HepG2 (cell line): Measurements from ENCODE around the gene VWA3B. TPM values are rescaled to one million over a fixed set of nuclear protein-coding genes. Genes with fewer than 3 reads are reported as not detected.

Experiments used
- ATAC-seq: fragments of 200-7000 bp; cut with Tn5 transposase; 3 replicates; pipeline ENCODE4 v1.9.1; 2020; ENCODE audit warnings: mild to moderate bottlenecking, moderate library complexity
- BruUV-seq: library from RNA; stranded (reverse); fragments of 400-500 nt; replicated peaks from 2 replicates; lab custom pipeline; 2021; lab: Mats Ljungman, UMichigan
- CTCF ChIA-PET: fragments of 300-600 bp; formaldehyde crosslinking; extraction: SDS; loops from one replicate; lab custom pipeline; 2021; ENCODE audit warnings: low total read pairs, inconsistent platforms, low intra/inter-chr PET ratio; lab: Yijun Ruan, JAX
- POLR2A ChIA-PET: fragments of 350-600 bp; sonication (Branson Sonifier 250); formaldehyde crosslinking; loops from one replicate; lab custom pipeline; 2020; ENCODE audit warnings: antibody characterized with exemption, inconsistent platforms; lab: Yijun Ruan, JAX
- DNase-seq: peaks from one replicate; pipeline ENCODE4 v3.0.0-alpha.2; 2015; ENCODE audit warnings: low spot score
- FAIRE-seq: peaks from 3 replicates; lab custom pipeline; 2011; peaks lifted over from hg19 to GRCh38; lab: Jason Lieb, UNC
- H2AFZ ChIP-seq: one replicate; pipeline ENCODE4 v1.6.1; 2011; ENCODE audit warnings: low read length, inconsistent platforms
- H3K27ac ChIP-seq: fragments of 300-600 bp; 3 replicates; pipeline ENCODE4 v1.8.0; 2011; ENCODE audit warnings: mixed run types, mild to moderate bottlenecking, mixed read lengths, low read length, inconsistent platforms; ENCODE audit not compliant: insufficient read depth; ENCODE audit errors: extremely low read length
- H3K27me3 ChIP-seq, 2 experiments: fragments of 200-600 bp in 1 of 2; 2 replicates in 1 of 2; 3 replicates in 1 of 2; pipeline versions ENCODE4 v1.6.0 to v1.8.0; 2011; ENCODE audit warnings: low read length in 2 of 2, mild to moderate bottlenecking in 2 of 2, moderate library complexity in 2 of 2, inconsistent platforms in 1 of 2; ENCODE audit not compliant: insufficient read depth in 2 of 2, control insufficient read depth in 1 of 2
- H3K36me3 ChIP-seq, 2 experiments: fragments of 200-600 bp in 1 of 2; replicated peaks in 1 of 2; 2 replicates in 1 of 2; 3 replicates in 1 of 2; pipeline versions ENCODE4 v1.5.1 to v1.8.0; 2011; ENCODE audit warnings: low read length in 2 of 2, inconsistent platforms in 1 of 2; ENCODE audit not compliant: insufficient read depth in 2 of 2, control insufficient read depth in 1 of 2
- H3K4me1 ChIP-seq: 2 replicates; pipeline ENCODE4 v1.5.1; 2012; ENCODE audit warnings: low read length, inconsistent platforms; ENCODE audit not compliant: insufficient read depth
- H3K4me2 ChIP-seq: 2 replicates; pipeline ENCODE4 v1.6.0; 2011; ENCODE audit warnings: low read depth, low read length, inconsistent platforms
- H3K4me3 ChIP-seq, 3 experiments: fragments of 200-600 bp in 1 of 3; sonication (generic), shearing (Covaris generic) in 1 of 3; replicated peaks in 1 of 3; 2 replicates each; pipeline ENCODE4 v1.5.1; 2011 to 2016; ENCODE audit warnings: low read length in 3 of 3, inconsistent platforms in 2 of 3, low read depth in 2 of 3, mild to moderate bottlenecking in 2 of 3, control low read depth in 1 of 3, mixed read lengths in 1 of 3; ENCODE audit not compliant: insufficient read depth in 1 of 3
- H3K79me2 ChIP-seq: one replicate; pipeline ENCODE4 v1.6.1; 2011; ENCODE audit warnings: low read length, inconsistent platforms; ENCODE audit not compliant: insufficient read depth
- H3K9ac ChIP-seq: 2 replicates; pipeline ENCODE4 v1.6.0; 2011; ENCODE audit warnings: mild to moderate bottlenecking, low read depth, low read length, inconsistent platforms; ENCODE audit not compliant: insufficient read depth
- H3K9me3 ChIP-seq: 2 replicates; pipeline ENCODE4 v1.5.1; 2012; ENCODE audit warnings: mild to moderate bottlenecking, low read length
- H4K20me1 ChIP-seq: 2 replicates; pipeline ENCODE4 v1.6.0; 2011; ENCODE audit warnings: inconsistent platforms, mild to moderate bottlenecking, low read length, moderate library complexity; ENCODE audit not compliant: insufficient read depth
- AGO2 ChIP-seq: fragments of 200-400 bp; formaldehyde crosslinking; optimal IDR thresholded peaks from 2 replicates; pipeline ENCODE3; 2017; ENCODE audit warnings: mild to moderate bottlenecking, low read depth, low read length, moderate library complexity
- JUND ChIP-seq: sonication (generic); formaldehyde crosslinking; IDR thresholded peaks from 2 replicates; pipeline ENCODE4 v1.8.0; 2022; ENCODE audit warnings: mild to moderate bottlenecking, missing genetic modification reagents
- NCOA1 ChIP-seq: sonication (generic); formaldehyde crosslinking; IDR thresholded peaks from 2 replicates; pipeline ENCODE4 v1.9.0; 2021; ENCODE audit warnings: missing genetic modification reagents
- NFE2 ChIP-seq: sonication (generic); formaldehyde crosslinking; IDR thresholded peaks from 2 replicates; pipeline ENCODE4 v1.4.0; 2020; ENCODE audit warnings: missing genetic modification reagents
- NFE2L1 ChIP-seq: sonication (generic); formaldehyde crosslinking; IDR thresholded peaks from 2 replicates; pipeline ENCODE4 v1.4.0; 2020; ENCODE audit warnings: missing genetic modification reagents, mild to moderate bottlenecking, borderline replicate concordance
- NFE2L2 ChIP-seq: fragments of 150-350 bp; IDR thresholded peaks from 2 replicates; pipeline ENCODE4 v1.6.1; 2014; ENCODE audit warnings: low read length
- NR3C1 ChIP-seq: sonication (generic); formaldehyde crosslinking; IDR thresholded peaks from 2 replicates; pipeline ENCODE4 v1.4.0; 2020; ENCODE audit warnings: missing genetic modification reagents
- POGZ ChIP-seq: sonication (generic); formaldehyde crosslinking; IDR thresholded peaks from 2 replicates; pipeline ENCODE4 v1.4.0; 2020; ENCODE audit warnings: mild to moderate bottlenecking, missing genetic modification reagents
- U2AF2 ChIP-seq: fragments of 200-400 bp; formaldehyde crosslinking; IDR thresholded peaks from 2 replicates; pipeline ENCODE4 v1.6.1; 2017; ENCODE audit warnings: low read depth, mild to moderate bottlenecking, low read length
- ZBTB1 ChIP-seq: sonication (generic); formaldehyde crosslinking; IDR thresholded peaks from 2 replicates; pipeline ENCODE4 v1.4.0; 2020; ENCODE audit warnings: missing genetic modification reagents, borderline replicate concordance
- ZFP37 ChIP-seq: sonication (generic); formaldehyde crosslinking; IDR thresholded peaks from 2 replicates; pipeline ENCODE4 v1.4.0; 2020; ENCODE audit warnings: missing genetic modification reagents, borderline replicate concordance
- ZNF234 ChIP-seq: sonication (generic); formaldehyde crosslinking; conservative IDR thresholded peaks from 2 replicates; pipeline ENCODE4 v1.5.1; 2020; ENCODE audit warnings: mild to moderate bottlenecking, missing genetic modification reagents
- ZNF256 ChIP-seq: sonication (generic); formaldehyde crosslinking; conservative IDR thresholded peaks from 2 replicates; pipeline ENCODE4 v1.4.0; 2020; ENCODE audit warnings: missing genetic modification reagents
- ZNF546 ChIP-seq: sonication (generic); formaldehyde crosslinking; conservative IDR thresholded peaks from 2 replicates; pipeline ENCODE4 v1.8.1; 2023; ENCODE audit warnings: mild to moderate bottlenecking, missing genetic modification reagents
- ZNF549 ChIP-seq: sonication (generic); formaldehyde crosslinking; IDR thresholded peaks from 2 replicates; pipeline ENCODE4 v1.5.0; 2020; ENCODE audit warnings: missing genetic modification reagents
- ZNF616 ChIP-seq: sonication (generic); formaldehyde crosslinking; IDR thresholded peaks from 2 replicates; pipeline ENCODE4 v1.5.0; 2020; ENCODE audit warnings: low read depth, mild to moderate bottlenecking, missing genetic modification reagents
- WGBS: methylation state at CpG from one replicate; pipeline ENCODE4 v1.1.6; 2017; ENCODE audit warnings: low lambda C conversion rate; 5-methylcytosine and 5-hydroxymethylcytosine counted together
- in situ Hi-C: cut with HindIII; loops from 2 replicates; pipeline ENCODE4 v1.10.0; 2017; ENCODE audit warnings: low pct_unique_long_range_greater_than_20kb; ENCODE audit not compliant: extremely low pct_ligation_motif_present
- intact Hi-C: fragments of 100-400 bp; cut with micrococcal nuclease; formaldehyde crosslinking; loops from one replicate; pipeline ENCODE4 v1.10.0; 2022; ENCODE audit not compliant: unreplicated experiment
- polyA plus RNA-seq, 8 experiments: library from polyadenylated mRNA; depleted of rRNA in 3 of 8; stranded (reverse) in 7 of 8; unstranded in 1 of 8; fragments of >200 nt; fragmentation: Illumina TruSeq in 4 of 8; extraction: Trizol in 4 of 8; gene quantifications; 2 replicates each; pipeline versions ENCODE4 v1.2.1 to v1.2.3, GENCODE V29; 2011 to 2016; ENCODE audit warnings: low read depth in 4 of 8, missing spikeins in 1 of 8, mixed read lengths in 1 of 8; ENCODE audit not compliant: insufficient read depth in 1 of 8
- total RNA-seq, 5 experiments: library from RNA; depleted of rRNA; stranded (reverse); fragments of >200 nt; fragmentation: Illumina TruSeq; extraction: Trizol; gene quantifications; 2 replicates each; pipeline ENCODE4 v1.2.3, GENCODE V29; 2016; ENCODE audit warnings: low read depth in 1 of 5
- TF ChIP-seq, protein P1 (sequence below): sonication (generic); formaldehyde crosslinking; IDR thresholded peaks from 2 replicates; pipeline ENCODE4 v1.8.1; 2023; ENCODE audit warnings: mild to moderate bottlenecking, inconsistent platforms, moderate library complexity, missing genetic modification reagents, borderline replicate concordance
- TF ChIP-seq, protein P2 (sequence below): sonication (generic); formaldehyde crosslinking; IDR thresholded peaks from 2 replicates; pipeline ENCODE4 v1.4.0; 2020; ENCODE audit warnings: mild to moderate bottlenecking, missing genetic modification reagents
- TF ChIP-seq, protein P3 (sequence below): sonication (generic); IDR thresholded peaks from 2 replicates; pipeline ENCODE4 v1.6.1; 2016; ENCODE audit warnings: low read depth, borderline replicate concordance

VWA3B gene
- total and polyA plus RNA-seq, 2 of the 13 experiments (the other 11 are each of a cell fraction or from before 2014, with no cell fraction given), result not detected

DNA sequence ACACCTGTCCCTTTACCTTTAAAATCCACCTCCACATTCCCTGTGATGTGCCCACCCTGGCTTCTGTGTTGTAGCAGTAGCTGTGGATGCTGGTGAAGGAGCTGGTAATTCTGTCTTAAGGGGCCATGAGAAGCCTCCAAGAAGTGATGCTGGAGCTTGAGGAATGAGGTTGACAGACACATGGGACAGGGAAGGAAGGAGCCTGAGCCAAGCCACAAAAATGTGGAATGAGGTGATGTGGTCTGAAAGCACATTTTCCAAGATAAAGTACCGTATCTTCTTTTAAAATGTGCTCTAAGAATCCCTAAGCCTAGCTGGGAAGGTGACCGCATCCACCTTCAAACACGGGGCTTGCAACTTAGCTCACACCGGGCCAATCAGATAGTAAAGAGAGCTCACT lies 31.2 kb downstream of the VWA3B start:
- in situ Hi-C loops (no loop called here), intact Hi-C loops (no loop called here)
- TF ChIP-seq, protein P1, sequence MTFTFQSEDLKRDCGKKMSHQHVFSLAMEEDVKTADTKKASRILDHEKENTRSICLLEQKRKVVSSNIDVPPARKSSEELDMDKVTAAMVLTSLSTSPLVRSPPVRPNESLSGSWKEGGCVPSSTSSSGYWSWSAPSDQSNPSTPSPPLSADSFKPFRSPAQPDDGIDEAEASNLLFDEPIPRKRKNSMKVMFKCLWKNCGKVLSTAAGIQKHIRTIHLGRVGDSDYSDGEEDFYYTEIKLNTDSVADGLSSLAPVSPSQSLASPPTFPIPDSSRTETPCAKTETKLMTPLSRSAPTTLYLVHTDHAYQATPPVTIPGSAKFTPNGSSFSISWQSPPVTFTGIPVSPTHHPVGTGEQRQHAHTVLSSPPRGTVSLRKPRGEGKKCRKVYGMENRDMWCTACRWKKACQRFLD, result no peak
- TF ChIP-seq ZNF256 (no peak), NR3C1 (CRISPR knock-in tag) (no peak), NFE2L1 (no peak), U2AF2 (no peak), NFE2 (CRISPR knock-in tag) (no peak), ZNF234 (CRISPR knock-in tag) (no peak), ZNF546 (no peak), NFE2L2 (no peak), AGO2 (no peak), ZBTB1 (CRISPR knock-in tag) (no peak), JUND (CRISPR knock-in tag) (no peak), ZFP37 (CRISPR knock-in tag) (no peak), ZNF616 (CRISPR knock-in tag) (no peak), NCOA1 (CRISPR knock-in tag) (no peak), ZNF549 (CRISPR knock-in tag) (no peak), POGZ (no peak)
- TF ChIP-seq, protein P2, sequence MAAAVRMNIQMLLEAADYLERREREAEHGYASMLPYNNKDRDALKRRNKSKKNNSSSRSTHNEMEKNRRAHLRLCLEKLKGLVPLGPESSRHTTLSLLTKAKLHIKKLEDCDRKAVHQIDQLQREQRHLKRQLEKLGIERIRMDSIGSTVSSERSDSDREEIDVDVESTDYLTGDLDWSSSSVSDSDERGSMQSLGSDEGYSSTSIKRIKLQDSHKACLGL (CRISPR knock-in tag), result no peak
- TF ChIP-seq, protein P3, sequence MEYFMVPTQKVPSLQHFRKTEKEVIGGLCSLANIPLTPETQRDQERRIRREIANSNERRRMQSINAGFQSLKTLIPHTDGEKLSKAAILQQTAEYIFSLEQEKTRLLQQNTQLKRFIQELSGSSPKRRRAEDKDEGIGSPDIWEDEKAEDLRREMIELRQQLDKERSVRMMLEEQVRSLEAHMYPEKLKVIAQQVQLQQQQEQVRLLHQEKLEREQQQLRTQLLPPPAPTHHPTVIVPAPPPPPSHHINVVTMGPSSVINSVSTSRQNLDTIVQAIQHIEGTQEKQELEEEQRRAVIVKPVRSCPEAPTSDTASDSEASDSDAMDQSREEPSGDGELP, result no peak
- DNase-seq (no peak), ATAC-seq (no peak), FAIRE-seq (no peak)
- 28% methylated on average over 4 of the region's 4 CpGs for WGBS
- H3K36me3 ChIP-seq, result no peaks in the 10 kb centered on the region
- H3K9ac ChIP-seq, result no peak overlapping the region
- H4K20me1 ChIP-seq, result no peaks in the 10 kb centered on the region
- POLR2A ChIA-PET, result no interaction called here
- BruUV-seq, result no TSS peak
- peaks cover 1 to 23% of the 10 kb centered on the region in 2 experiments; a peak in 3 of 5 replicates for H3K27me3 ChIP-seq
- no peak overlapping the region for H3K4me3 ChIP-seq
- H3K27ac ChIP-seq, result no peak overlapping the region
- H3K4me1 ChIP-seq, result no peaks in the 10 kb centered on the region
- no peaks in the 10 kb centered on the region for H3K79me2 ChIP-seq
- no peaks in the 10 kb centered on the region for H3K9me3 ChIP-seq
- no peak overlapping the region for H3K4me2 ChIP-seq
- CTCF ChIA-PET, result no interaction called here
- no peak overlapping the region for H2AFZ ChIP-seq
